Aortic smooth muscle cell (primary cell): ENCODE measurements around the gene DUSP21. TPM values are rescaled to one million over a fixed set of nuclear protein-coding genes. Genes with fewer than 3 reads are reported as not detected.

ENCODE experiments used
- total RNA-seq: library from RNA; depleted of rRNA; stranded (reverse); fragments of >200 nt; gene quantifications from 2 replicates; pipeline ENCODE4 v1.2.3, GENCODE V29; 2014

DUSP21 gene
- not detected in 2 replicates for total RNA-seq

GRCh38 chrX:44843753-44844152 lies at the start of gene DUSP21:
Gene DUSP21, plus strand, starts transcription at chrX:44844021. Its CDS starts 112 bp downstream, at chrX:44844133.

DNA sequence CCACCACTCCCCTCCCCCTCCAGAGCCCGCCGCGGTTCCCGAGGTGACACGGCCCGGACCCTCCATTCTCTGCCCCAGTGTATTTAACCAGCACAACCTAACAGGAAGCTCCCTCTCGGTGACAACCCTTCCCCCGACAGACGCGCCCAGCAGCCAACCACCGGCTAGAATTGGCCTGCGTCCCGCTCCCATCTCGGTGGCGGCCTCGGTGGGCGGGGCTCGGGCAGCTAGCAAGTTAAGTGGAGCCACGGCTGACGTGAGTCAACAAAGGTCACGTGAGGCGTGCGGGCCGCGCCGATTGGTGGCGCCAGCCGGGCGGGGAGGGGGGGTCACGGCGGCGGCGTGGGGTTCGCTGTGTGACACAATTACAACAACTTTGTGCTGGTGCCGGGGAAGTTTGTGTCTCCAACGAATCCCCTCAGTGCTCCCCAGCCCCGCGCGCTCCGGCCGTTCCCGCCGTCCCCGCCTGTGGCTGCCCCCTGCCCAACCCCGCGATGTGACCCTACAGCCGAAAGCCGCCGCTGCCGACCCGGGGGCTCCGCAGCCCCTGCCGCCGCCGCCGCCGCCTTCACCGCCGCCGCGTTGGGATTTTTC lies 29.1 kb downstream of the DUSP21 start, which contains the start of gene KDM6A:
Gene KDM6A, plus strand, starts transcription at position 368 of the 594 bp plus-strand sequence. CDS start 364 bp downstream, outside the sequence.

Other genes starting within 250 kb of the DUSP21 start
- 10.4 and 12.7 TPM in 2 replicates for gene KDM6A, start 29.2 kb downstream of the DUSP21 start, total RNA-seq